Measurements from ENCODE around the gene DHRSX. TPM values are rescaled to one million over a fixed set of nuclear protein-coding genes. Genes with fewer than 3 reads are reported as not detected.
"Not testable (repeated sequence)": the region's sequence is repeated elsewhere in the genome, so short reads cannot be mapped to it uniquely, and the experiment has no call there.

DHRSX gene
- total RNA-seq, 2 experiments from 2014 or later = 15.5 to 16.1 TPM

DNA sequence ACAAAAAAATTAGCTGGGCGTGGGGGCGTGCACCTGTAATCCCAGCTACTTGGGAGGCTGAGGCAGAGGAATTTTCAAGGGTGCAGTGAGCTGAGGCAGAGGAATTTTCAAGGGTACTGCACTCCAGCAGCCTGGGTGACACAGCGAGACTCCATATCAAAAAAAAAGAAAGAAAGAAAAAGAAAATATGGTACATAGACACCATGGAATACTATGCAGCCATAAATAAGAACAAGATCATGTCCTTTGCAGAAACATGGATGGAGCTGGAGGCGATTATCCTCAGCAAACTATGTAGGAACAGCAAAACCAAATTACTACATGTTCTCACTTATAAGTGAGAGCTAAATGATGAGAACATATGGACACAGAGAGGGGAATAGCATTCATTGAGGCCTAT lies 141.3 kb downstream of the DHRSX start:
- H3K4me1 Mint-ChIP-seq; POLR2A ChIA-PET; H3K4me3 Mint-ChIP-seq; CTCF ChIA-PET; H3K27ac Mint-ChIP-seq; H3K36me3 Mint-ChIP-seq (ENCODE audit: low read depth); DNase-seq; H3K27me3 Mint-ChIP-seq: not testable (repeated sequence)
- peaks cover 36% of the 10 kb centered on the region for H3K9me3 Mint-ChIP-seq

DNA sequence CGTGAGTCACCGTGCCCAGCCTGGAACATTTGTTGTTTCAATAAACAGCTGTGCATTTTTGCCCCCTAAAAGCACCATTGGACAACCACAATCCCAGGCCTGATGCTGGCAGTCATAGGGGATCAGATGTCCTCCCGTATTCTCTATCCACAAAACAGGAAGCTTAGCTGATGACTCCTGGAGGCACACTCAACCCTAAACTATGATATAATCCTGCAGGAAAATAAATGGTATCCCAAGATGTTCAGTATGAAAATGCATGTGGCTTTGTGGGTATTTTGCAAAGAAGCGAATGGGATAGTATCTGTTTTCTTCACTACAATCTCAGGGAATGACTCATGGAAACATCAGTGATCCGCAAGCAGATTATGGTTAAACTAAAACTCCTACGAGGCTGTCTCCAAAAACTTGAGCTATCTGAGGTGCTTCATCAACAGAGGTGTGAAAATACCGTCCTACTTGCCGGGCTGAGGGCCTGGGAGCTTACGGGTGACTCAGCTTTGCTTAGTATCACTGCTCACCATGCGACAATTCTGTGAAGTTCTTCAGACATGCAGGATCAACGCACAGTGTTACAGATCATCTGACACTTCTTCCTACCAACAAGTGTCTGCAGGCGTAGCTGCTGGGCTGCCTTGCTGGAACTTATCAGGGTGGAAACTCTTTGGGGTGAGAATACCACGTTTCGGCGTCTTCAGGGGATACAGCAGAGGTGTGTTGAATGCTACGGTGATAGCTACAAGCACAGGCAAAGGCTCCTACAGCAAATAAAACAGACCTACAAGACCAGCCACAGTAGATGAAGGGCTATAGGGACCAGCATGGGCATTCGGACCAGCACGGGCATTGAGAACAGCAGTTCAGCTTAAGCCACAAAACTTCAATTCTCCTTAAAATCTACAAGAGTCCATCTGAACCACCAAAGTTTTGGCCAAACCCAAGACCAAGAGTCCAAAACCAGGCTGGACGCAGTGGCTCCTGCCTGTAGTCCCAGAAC lies 148.5 kb downstream of the DHRSX start:
- Mint-ChIP-seq H3K9me3 (peaks cover 19% of the 10 kb centered on the region), H3K4me1 (no peaks in the 10 kb centered on the region), H3K4me3 (no peak overlapping the region), H3K27ac (no peak overlapping the region), H3K27me3 (no peaks in the 10 kb centered on the region), H3K36me3 (ENCODE audit: low read depth) (peaks cover 7% of the 10 kb centered on the region)
- CTCF ChIA-PET = no interaction called here
- POLR2A ChIA-PET = no interaction called here
- no peak for DNase-seq

DNA sequence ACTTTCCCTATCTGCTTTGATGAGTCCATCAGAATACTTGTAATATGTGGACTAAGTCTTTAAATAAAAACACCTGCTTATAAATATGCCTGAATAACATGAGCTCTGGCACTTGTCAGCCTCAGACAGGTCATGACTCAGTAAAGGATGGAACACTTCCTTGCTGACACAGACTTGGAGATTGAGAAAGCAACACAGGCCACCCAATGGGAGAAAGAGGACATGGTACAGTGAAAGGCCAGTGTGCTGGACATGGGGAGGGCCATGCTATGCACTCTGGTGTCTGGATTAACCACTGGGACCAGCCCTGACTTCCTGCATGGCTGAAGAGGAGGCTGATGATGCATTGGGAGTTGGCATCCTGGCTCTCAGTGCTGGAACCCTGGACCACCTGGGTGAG lies 149.5 kb downstream of the DHRSX start:
- Mint-ChIP-seq H3K27me3 (no peaks in the 10 kb centered on the region), H3K27ac (no peak overlapping the region), H3K9me3 (peaks cover 19% of the 10 kb centered on the region), H3K4me1 (no peaks in the 10 kb centered on the region), H3K4me3 (no peak overlapping the region), H3K36me3 (ENCODE audit: low read depth) (peaks cover 12% of the 10 kb centered on the region)
- CTCF ChIA-PET = no interaction called here
- POLR2A ChIA-PET = no interaction called here
- DNase-seq = no peak

DNA sequence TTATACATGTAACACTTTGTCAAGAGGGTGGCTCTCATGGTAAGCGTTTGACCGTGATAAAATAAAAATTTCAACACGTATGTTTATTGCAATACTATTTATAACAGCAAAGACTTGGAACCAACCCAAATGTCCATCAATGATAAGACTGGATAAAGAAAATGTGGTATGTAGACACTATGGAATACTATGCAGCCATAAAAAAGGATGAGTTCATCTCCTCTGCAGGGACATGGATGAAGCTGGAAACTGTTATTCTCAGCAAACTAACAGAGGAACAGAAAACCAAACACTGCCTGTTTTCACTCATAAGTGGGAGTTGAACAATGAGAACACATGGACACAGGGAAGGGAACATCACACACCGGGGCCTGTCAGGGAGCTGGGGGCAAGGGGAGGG lies 150.1 kb downstream of the DHRSX start:
- POLR2A ChIA-PET, DNase-seq, CTCF ChIA-PET, H3K4me1 Mint-ChIP-seq, H3K4me3 Mint-ChIP-seq, H3K27ac Mint-ChIP-seq, H3K27me3 Mint-ChIP-seq: not testable (repeated sequence)
- H3K36me3 Mint-ChIP-seq (ENCODE audit: low read depth) = peaks cover 13% of the 10 kb centered on the region
- peaks cover 17% of the 10 kb centered on the region for H3K9me3 Mint-ChIP-seq

DNA sequence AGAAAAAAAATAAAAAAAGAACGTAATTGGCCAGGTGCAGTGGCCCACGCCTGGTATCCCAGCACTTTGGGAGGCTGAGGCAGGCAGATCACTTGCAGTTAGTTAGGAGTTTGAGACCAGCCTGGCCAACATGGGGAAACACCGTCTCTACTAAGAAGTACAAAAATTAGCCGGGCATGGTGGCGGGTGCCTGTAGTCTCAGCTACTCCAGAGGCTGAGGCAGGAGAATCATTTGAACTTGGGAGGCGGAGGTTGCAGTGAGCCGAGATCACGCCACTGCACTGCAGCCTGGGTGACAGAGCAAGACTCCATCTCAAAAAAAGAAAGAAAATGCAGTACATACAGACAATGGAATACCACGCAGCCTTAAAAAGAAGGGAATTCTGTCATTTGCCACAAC lies 150.7 kb downstream of the DHRSX start:
- POLR2A ChIA-PET, DNase-seq, H3K27ac Mint-ChIP-seq, CTCF ChIA-PET, H3K27me3 Mint-ChIP-seq, H3K4me1 Mint-ChIP-seq, H3K4me3 Mint-ChIP-seq: not testable (repeated sequence)
- peaks cover 15% of the 10 kb centered on the region for H3K36me3 Mint-ChIP-seq (ENCODE audit: low read depth)
- H3K9me3 Mint-ChIP-seq = peaks cover 17% of the 10 kb centered on the region

DNA sequence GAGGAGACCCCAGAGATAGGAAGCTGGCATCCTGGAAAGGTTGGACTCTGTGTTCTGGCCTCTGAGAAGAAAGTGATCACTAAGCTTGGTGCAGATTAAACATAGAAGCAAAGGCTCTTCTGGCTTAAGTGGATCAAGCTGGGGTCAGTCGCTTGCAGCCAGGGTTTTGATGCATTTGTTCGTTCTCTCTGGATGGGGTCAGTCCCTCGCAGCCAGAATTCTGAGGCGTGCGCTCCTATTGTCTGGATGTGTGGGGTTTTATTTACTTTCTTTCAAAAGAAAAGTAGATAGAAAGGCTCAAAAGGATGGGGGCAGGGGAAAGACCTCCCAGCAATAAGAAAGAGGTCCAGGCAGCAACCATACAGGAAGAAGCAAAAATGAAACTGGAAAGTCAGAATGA lies 152.6 kb downstream of the DHRSX start:
- Mint-ChIP-seq H3K4me3 (no peak overlapping the region), H3K36me3 (ENCODE audit: low read depth) (peaks cover 15% of the 10 kb centered on the region), H3K27me3 (no peaks in the 10 kb centered on the region), H3K9me3 (peaks cover 14% of the 10 kb centered on the region), H3K4me1 (no peaks in the 10 kb centered on the region), H3K27ac (no peak overlapping the region)
- POLR2A ChIA-PET = no interaction called here
- CTCF ChIA-PET = no interaction called here
- DNase-seq = no peak

DNA sequence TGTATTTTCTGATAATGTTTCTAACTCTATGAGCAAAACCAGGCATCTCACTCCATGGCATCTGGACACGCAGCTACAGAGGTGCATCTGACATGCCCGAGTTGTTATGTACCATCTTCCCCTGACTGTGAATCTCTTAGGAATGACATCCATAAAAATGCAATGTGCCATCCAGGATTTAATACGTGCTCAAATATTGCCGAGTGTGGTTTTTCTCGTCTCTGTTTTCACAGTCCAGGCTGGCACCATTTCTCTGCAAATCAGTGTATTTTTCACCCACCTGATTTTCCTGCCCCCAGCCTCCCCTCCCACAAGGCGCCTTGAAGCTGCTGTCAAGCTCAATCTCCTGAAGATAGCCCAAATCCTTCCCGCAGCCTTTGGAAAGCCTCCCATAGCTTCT lies 154.6 kb downstream of the DHRSX start:
- no peak for DNase-seq
- peaks cover 13% of the 10 kb centered on the region for H3K9me3 Mint-ChIP-seq
- H3K36me3 Mint-ChIP-seq (ENCODE audit: low read depth) = peaks cover 13% of the 10 kb centered on the region
- ChIA-PET CTCF (no interaction called here), POLR2A (no interaction called here)
- H3K4me1 Mint-ChIP-seq = no peaks in the 10 kb centered on the region
- no peak overlapping the region for H3K4me3 Mint-ChIP-seq
- H3K27me3 Mint-ChIP-seq = no peaks in the 10 kb centered on the region
- no peak overlapping the region for H3K27ac Mint-ChIP-seq

DNA sequence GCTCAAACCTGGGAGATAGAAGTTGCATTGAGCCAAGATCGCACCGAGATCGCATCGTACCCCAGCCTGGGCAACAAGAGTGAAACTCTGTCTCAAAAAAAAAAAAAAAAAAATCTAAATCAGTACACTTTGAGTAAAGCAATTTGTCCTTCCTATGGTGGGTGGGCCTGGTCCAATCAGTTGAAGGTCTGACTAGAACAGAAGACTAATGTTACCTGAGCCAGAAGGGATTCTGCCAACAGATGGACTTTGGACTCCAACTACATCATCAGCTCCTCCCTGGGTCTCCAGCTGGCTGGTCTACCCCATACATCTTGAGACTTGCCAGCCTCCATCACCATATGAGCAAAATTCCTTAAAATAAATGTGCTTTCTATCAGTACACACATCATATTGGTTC lies 155.2 kb downstream of the DHRSX start:
- peaks cover 13% of the 10 kb centered on the region for H3K36me3 Mint-ChIP-seq (ENCODE audit: low read depth)

DNA sequence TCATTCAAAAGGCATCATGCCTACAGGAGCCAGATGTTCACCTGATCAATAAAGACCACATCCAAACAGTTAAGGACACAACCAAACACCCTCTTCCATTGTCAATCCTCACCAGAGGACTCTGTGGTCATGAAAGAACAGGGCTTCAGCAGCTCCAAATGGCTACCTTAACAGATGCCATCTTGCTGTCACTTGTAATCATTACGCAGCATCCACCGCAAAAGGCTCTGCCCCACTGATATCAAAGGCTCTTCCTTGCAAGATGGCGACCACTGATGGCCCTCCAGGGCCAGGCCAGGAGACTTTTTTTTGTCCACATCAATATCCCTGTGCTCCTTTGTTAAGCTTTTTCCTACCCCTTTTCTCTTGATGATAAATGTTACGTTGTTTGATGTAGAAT lies 157.4 kb downstream of the DHRSX start:
- Mint-ChIP-seq H3K9me3 (peaks cover 24% of the 10 kb centered on the region), H3K36me3 (ENCODE audit: low read depth) (peaks cover 27% of the 10 kb centered on the region)

More for the DNA sequence above, 155.2 kb downstream of the DHRSX start:
- no peaks in the 10 kb centered on the region for H3K27me3 Mint-ChIP-seq
- ChIA-PET CTCF (no interaction called here), POLR2A (no interaction called here)
- H3K4me3 Mint-ChIP-seq = no peak overlapping the region
- no peak for DNase-seq
- no peaks in the 10 kb centered on the region for H3K4me1 Mint-ChIP-seq
- H3K27ac Mint-ChIP-seq = no peak overlapping the region
- H3K9me3 Mint-ChIP-seq = peaks cover 15% of the 10 kb centered on the region

DNA sequence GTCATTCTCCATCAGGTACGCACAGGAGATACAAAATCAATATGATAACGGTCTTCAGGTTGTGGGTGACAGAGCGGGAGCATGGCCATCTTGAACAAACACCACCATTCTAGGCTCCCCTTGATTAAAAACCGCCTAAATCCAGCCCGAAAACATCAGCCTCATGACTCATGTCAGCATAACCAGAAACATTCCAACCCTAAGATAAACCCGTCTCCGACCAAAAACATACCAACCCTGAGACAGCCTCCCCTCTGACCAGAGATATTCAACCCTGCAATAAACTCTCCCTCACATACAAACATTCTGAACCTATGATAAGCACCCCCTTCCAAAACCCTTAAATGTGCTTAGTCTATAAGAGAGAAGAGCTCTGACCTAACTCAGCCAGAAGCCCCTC lies 157.9 kb downstream of the DHRSX start:
- Mint-ChIP-seq H3K4me1 (no peaks in the 10 kb centered on the region), H3K9me3 (peaks cover 24% of the 10 kb centered on the region), H3K27ac (no peak overlapping the region), H3K4me3 (no peak overlapping the region), H3K27me3 (no peaks in the 10 kb centered on the region), H3K36me3 (ENCODE audit: low read depth) (peaks cover 27% of the 10 kb centered on the region)
- no peak for DNase-seq
- POLR2A ChIA-PET = no interaction called here
- CTCF ChIA-PET = no interaction called here

More for the DNA sequence above, 157.4 kb downstream of the DHRSX start:
- H3K4me3 Mint-ChIP-seq = no peak overlapping the region
- no peaks in the 10 kb centered on the region for H3K27me3 Mint-ChIP-seq
- ChIA-PET POLR2A (no interaction called here), CTCF (no interaction called here)
- no peak overlapping the region for H3K27ac Mint-ChIP-seq
- no peaks in the 10 kb centered on the region for H3K4me1 Mint-ChIP-seq
- DNase-seq = no peak

DNA sequence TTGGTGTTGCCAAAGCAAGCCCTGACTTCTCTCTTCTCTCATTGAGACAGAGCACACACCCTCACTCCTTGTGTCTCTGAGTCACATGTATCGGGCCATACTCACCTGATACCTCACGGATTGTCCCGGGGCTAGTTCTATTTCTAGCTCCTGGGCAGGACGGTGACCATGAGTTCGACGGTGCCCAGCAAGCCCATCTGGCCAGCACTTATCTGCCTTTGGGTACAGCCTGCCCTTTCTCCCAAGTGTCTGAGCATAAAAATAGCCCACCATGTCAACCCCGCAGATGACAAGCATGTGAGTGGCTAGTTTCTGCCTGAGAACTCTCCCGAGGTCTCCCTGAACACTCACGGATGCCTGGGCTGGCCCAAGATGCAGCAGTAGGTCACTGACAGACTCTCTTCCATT lies 158.5 kb downstream of the DHRSX start:
- Mint-ChIP-seq H3K36me3 (ENCODE audit: low read depth) (peaks cover 32% of the 10 kb centered on the region), H3K27ac (no peak overlapping the region), H3K4me3 (no peak overlapping the region), H3K4me1 (no peaks in the 10 kb centered on the region), H3K9me3 (peaks cover 28% of the 10 kb centered on the region), H3K27me3 (no peaks in the 10 kb centered on the region)
- POLR2A ChIA-PET = no interaction called here
- CTCF ChIA-PET = no interaction called here
- no peak for DNase-seq

DNA sequence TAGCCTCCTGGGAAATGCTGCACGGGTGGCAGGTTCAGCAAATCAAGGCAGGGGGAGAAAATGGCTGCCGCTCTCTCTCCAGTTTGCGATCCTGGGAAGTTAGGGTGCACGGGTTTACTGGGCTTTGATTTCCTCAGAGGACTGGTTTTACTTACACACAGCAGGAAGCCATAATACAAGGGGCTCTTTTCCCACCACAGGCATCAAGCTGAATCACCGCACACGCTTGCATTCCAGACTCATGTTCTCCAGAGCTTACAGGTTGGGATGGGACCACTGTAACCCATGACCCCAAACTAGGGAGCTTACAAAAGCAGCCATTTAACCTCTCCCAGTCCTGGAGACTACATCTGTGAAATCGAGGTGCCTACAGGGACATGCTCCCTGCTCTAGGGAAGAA lies 159.8 kb downstream of the DHRSX start:
- Mint-ChIP-seq H3K27me3 (no peaks in the 10 kb centered on the region), H3K27ac (no peak overlapping the region), H3K36me3 (ENCODE audit: low read depth) (peaks cover 27% of the 10 kb centered on the region), H3K9me3 (peaks cover 33% of the 10 kb centered on the region), H3K4me1 (no peaks in the 10 kb centered on the region), H3K4me3 (no peak overlapping the region)
- CTCF ChIA-PET = no interaction called here
- POLR2A ChIA-PET = no interaction called here
- DNase-seq = no peak

DNA sequence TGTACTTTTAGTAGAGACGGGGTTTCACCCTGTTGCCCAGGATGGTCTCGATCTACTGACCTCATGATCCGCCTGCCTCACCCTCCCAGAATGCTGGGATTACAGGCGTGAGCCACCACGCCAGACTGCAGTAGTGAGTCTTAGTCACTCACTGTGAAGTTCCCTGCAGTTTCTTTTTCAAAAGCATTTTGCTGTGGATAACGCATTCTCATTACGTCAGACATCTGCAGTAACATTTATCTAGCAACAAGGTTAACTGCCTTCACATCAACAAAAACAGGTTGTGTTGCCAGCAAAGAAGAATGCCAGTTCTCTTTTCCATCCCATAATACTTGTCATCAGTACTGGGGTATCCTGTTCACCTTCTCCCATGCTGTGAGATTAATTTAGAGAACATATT lies 164.6 kb downstream of the DHRSX start:
- Mint-ChIP-seq H3K4me1 (no peaks in the 10 kb centered on the region), H3K4me3 (no peak overlapping the region), H3K27ac (no peak overlapping the region), H3K36me3 (ENCODE audit: low read depth) (peaks cover 21% of the 10 kb centered on the region), H3K9me3 (peaks cover 29% of the 10 kb centered on the region), H3K27me3 (no peaks in the 10 kb centered on the region)
- POLR2A ChIA-PET = no interaction called here
- CTCF ChIA-PET = no interaction called here
- DNase-seq = no peak

DNA sequence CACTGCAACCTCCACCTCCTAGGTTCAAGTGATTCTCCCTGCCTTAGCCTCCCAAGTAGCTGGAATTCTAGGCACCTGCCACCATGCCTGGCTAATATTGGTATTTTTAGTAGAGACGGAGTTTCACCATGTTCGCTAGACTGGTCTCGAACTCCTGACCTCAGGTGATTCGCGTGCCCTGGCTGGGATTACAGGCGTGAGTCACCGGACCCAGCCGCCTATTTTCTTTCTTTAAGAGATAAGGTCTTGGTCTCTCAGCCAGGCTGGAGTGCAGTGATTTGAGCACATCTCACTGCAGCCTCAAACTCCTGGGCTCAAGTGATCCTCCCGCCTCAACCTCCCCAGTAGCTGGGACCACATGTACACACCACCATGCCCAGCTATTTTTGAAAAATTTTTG lies 166.5 kb downstream of the DHRSX start:
- H3K4me3 Mint-ChIP-seq = no peak overlapping the region
- peaks cover 20% of the 10 kb centered on the region for H3K9me3 Mint-ChIP-seq
- H3K36me3 Mint-ChIP-seq (ENCODE audit: low read depth) = peaks cover 11% of the 10 kb centered on the region
- POLR2A ChIA-PET = no interaction called here
- no peak overlapping the region for H3K27ac Mint-ChIP-seq
- DNase-seq = no peak
- no peaks in the 10 kb centered on the region for H3K27me3 Mint-ChIP-seq
- H3K4me1 Mint-ChIP-seq = no peaks in the 10 kb centered on the region
- CTCF ChIA-PET = no interaction called here
